IPS-NIHi7 (cell line): Measurements from ENCODE around the gene PSMC3.

Experiments used
- DNase-seq: peaks from one replicate; pipeline ENCODE4 v3.0.0; 2012; ENCODE audit warnings: mixed read lengths; ENCODE audit errors: extremely low spot score

PSMC3 gene

DNA sequence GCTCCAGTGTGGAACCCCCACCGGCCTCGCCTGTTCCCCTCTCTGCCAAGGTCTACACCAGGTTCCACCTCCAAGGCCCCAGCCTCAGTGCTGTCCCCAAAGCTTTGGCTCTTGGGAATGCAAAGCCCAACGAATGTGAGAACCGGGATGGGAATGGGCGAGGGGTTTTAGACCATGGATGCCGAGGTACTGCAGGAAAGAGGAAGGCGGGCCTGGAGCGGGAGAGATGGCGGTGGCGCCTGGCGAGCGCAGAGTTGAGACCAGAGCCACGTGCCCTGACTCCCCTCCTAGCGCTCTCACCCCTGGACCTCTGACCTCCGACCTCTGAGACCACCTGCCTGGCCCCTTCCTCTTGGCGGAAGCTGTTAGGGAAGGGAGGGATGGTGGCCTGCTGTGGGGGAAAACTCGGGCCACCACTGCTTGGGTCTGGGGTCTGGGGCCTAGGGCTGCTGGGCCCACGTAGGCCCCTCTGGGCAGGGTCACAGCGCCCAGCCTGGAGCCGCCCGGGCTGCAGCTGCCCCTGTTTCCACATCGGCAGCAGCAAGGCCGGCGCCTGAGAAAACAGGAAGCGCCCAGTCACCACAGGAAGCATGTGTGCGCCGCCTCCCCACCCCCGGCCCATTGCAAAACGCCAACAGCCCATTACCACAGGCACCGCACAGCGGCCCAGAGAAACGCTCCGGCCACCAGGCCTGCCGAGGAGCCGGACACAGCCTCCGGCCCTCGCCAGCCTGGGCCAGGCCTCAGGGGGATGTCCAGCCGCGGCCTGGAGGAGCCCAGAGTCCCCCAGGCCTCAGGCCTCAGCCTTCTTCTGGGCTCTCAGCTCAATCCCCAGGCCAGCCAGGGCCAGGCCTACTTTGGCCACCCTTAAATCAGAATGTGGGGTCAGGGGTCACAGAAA is 31.7 kb downstream of the PSMC3 start:
- no peak for DNase-seq

DNA sequence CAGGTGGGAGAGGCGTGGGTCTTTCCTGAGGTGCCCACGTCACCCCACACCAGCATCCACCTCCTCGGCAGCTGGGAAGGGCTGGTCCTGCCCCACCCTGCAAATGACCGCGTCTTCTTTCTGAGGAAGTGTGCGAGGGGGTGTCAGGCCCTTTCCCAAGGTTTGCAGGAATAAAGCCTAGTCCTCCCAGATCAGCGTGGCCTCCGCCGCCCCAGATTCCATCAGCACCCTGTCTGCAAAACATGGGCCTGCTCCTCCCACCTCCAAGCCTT is 32.3 kb downstream of the PSMC3 start:
- DNase-seq = no peak

- DNase-seq = no peak
Observed at GRCh38 chr11:47393163-47394049, 32.8 kb downstream of the PSMC3 start.

GRCh38 chr11:47392546-47393162 is 33.6 kb downstream of the PSMC3 start:
- no peak for DNase-seq

GRCh38 chr11:47391711-47392432 is 34.4 kb downstream of the PSMC3 start:
- DNase-seq = no peak

GRCh38 chr11:47391077-47391583 is 35.1 kb downstream of the PSMC3 start:
- no peak for DNase-seq

DNA sequence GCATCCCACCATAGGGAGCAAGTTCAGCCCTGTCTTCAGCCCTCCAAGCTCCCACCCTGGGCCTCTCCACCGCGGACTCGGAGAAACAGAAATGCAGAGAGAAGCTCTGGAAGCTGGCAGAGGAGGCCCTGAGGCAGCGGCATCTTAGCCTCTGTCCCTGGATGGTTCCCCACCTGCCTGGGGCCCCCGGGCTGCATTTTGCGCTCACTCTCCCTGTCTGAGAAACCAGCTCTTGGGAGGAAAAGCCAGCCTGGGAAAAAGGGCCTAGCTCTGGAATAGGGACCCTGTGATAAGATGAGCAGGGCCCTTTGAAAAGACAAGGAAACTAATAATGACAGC is 35.8 kb downstream of the PSMC3 start:
- no peak for DNase-seq

GRCh38 chr11:47389577-47390421 is 36.4 kb downstream of the PSMC3 start:
- DNase-seq = no peak

GRCh38 chr11:47388697-47389576 is 37.3 kb downstream of the PSMC3 start:
- DNase-seq = no peak

- no peak for DNase-seq
Observed at GRCh38 chr11:47387944-47388696, 38.1 kb downstream of the PSMC3 start.

- DNase-seq = no peak
Observed at GRCh38 chr11:47384498-47384897, 41.7 kb downstream of the PSMC3 start.

GRCh38 chr11:47383071-47383470 is 43.2 kb downstream of the PSMC3 start:
- DNase-seq = no peak

GRCh38 chr11:47380078-47380477 is 46.2 kb downstream of the PSMC3 start:
- DNase-seq = no peak

DNA sequence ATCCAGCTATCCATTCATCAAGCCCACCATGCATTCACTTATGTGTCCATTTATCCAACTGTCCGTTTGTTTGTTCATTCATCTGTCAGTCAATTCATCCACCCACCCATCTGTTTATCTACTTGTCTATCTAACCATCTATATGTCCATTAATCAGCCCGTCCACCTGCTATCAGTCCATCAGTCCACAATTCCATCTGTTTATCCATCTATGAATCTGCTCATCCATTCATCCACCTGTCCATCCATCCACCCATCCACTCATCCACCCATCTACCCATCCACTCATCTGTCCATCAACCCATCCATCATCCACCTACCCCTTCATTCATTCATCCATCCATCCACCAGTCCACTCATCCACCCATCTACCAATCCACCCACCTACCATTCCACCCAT is 46.9 kb downstream of the PSMC3 start:
- no peak for DNase-seq

- no peak for DNase-seq
Observed at GRCh38 chr11:47378836-47379170, 47.4 kb downstream of the PSMC3 start.

DNA sequence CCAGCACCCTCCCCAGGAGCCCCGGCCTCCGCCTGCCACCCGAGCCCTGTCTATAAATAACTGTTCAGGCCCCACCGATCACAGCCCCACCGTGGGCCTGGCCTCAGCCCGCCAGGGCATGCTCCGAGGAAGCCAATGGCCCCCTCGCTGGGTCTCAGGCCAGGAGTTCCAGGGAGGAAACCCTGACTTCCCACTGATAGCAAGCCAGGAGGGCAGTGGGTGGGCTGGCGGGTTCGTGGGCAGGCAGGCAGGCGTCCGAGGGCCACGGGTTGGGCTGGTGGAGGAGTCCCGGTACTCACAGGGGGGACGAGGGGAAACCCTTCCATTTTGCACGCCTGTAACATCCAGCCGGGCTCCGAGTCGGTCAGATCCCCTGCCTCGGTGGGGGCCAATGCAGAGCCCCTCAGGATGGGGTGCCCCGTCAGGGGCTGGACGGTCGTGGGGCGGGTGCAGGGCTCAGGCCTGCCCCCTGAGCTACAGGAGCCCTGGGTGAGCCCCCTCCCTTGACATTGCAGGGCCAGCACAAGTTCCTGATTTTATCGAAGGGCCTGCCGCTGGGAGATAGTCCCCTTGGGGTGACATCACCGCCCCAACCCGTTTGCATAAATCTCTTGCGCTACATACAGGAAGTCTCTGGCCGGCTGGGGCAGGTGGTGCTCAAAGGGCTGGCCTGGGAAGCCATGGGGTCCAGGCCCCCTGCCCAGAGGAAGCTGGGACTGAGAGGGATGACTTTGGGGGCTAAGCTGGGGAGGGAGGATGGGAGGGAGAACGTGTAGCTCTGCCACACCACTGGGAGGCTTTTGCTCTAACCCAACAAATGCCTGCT is 48.0 kb downstream of the PSMC3 start, which contains the start of gene SPI1:
Gene SPI1 (minus strand): TSS at position 538 of the 826 bp plus-strand sequence. CDS start 194 bp downstream, at position 344.
- DNase-seq = no peak

- DNase-seq = no peak
Observed at GRCh38 chr11:47377571-47378009, 48.6 kb downstream of the PSMC3 start.
